A673 (cell line): ENCODE results near the gene HAP1.

Source experiments
- EZH2 ChIP-seq: fragments of 200-600 bp; sonication (generic); IDR thresholded peaks from 2 replicates; pipeline ENCODE4 v1.6.1; 2017; ENCODE audit warnings: borderline replicate concordance, low read depth, mild to moderate bottlenecking, mixed read lengths, antibody characterized with exemption, low read length; ENCODE audit not compliant: poor library complexity, severe bottlenecking
- TF ChIP-seq, protein P1 (sequence below): fragments of 300-800, 200-600 bp; sonication (generic); conservative IDR thresholded peaks from 2 replicates; pipeline ENCODE4 v1.5.1; 2017; ENCODE audit warnings: low read depth, mild to moderate bottlenecking, antibody characterized with exemption, low read length, moderate library complexity, mixed read lengths

DNA sequence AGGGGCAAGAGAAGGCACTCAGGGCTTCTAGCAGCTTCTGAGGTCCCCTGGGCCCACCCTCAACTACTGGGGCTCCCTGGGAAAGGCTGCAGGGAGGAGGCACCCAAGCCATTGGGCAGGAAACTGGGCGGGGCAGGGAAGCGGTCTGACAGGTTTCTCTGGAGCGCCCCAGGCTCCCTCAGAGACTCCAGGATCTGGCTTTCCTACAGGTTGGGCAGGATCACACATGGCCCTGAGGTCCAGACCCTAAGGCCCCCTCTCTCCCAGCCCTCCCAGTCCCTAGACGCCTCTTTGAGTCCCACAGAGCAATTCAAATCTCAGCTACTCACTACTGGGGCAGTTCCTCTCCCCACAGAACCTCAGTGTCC is 37.8 kb upstream of the HAP1 start:
- TF ChIP-seq, protein P1, sequence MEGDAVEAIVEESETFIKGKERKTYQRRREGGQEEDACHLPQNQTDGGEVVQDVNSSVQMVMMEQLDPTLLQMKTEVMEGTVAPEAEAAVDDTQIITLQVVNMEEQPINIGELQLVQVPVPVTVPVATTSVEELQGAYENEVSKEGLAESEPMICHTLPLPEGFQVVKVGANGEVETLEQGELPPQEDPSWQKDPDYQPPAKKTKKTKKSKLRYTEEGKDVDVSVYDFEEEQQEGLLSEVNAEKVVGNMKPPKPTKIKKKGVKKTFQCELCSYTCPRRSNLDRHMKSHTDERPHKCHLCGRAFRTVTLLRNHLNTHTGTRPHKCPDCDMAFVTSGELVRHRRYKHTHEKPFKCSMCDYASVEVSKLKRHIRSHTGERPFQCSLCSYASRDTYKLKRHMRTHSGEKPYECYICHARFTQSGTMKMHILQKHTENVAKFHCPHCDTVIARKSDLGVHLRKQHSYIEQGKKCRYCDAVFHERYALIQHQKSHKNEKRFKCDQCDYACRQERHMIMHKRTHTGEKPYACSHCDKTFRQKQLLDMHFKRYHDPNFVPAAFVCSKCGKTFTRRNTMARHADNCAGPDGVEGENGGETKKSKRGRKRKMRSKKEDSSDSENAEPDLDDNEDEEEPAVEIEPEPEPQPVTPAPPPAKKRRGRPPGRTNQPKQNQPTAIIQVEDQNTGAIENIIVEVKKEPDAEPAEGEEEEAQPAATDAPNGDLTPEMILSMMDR: no peak
- no peak for TF ChIP-seq EZH2
